MM.1S (cell line): Measurements from ENCODE around the gene ZNF362.

Experiments
- DNase-seq: peaks from one replicate; pipeline ENCODE4 v3.0.0-alpha.2; 2015
- H2AFZ ChIP-seq: fragments of 300-600 bp; sonication (generic); 2 replicates; pipeline ENCODE4 v1.6.0; 2016; ENCODE audit warnings: antibody characterized with exemption, low read length
- H3F3A ChIP-seq: fragments of 300-600 bp; sonication (generic); 2 replicates; pipeline ENCODE4 v1.6.1; 2016; ENCODE audit warnings: mild to moderate bottlenecking, antibody characterized with exemption, low read length, moderate library complexity, mixed read lengths; ENCODE audit not compliant: insufficient read depth
- H3K27ac ChIP-seq: fragments of 300-600 bp; sonication (generic); 2 replicates; pipeline ENCODE4 v1.5.1; 2016; ENCODE audit warnings: mild to moderate bottlenecking, low read length
- H3K27me3 ChIP-seq: fragments of 300-600 bp; sonication (generic); replicated peaks from 2 replicates; pipeline ENCODE4 v1.6.0; 2016; ENCODE audit warnings: low read length; ENCODE audit not compliant: insufficient read depth
- H3K36me3 ChIP-seq: fragments of 300-600 bp; sonication (generic); replicated peaks from 2 replicates; pipeline ENCODE4 v1.6.1; 2016; ENCODE audit warnings: mild to moderate bottlenecking, low read length, mixed read lengths; ENCODE audit not compliant: insufficient read depth
- H3K4me1 ChIP-seq: fragments of 300-600 bp; sonication (generic); 2 replicates; pipeline ENCODE4 v1.6.1; 2016; ENCODE audit warnings: low read length, mixed read lengths
- H3K4me2 ChIP-seq: fragments of 300-600 bp; sonication (generic); 2 replicates; pipeline ENCODE4 v1.6.0; 2016; ENCODE audit warnings: low read depth, low read length
- H3K4me3 ChIP-seq: fragments of 300-600 bp; sonication (generic); 2 replicates; pipeline ENCODE4 v1.5.1; 2016; ENCODE audit warnings: low read length, mixed read lengths
- H3K79me2 ChIP-seq: fragments of 300-600 bp; sonication (generic); 2 replicates; pipeline ENCODE4 v1.6.1; 2016; ENCODE audit warnings: mixed run types, low read length, mixed read lengths
- H3K9ac ChIP-seq: fragments of 300-600 bp; sonication (generic); 2 replicates; pipeline ENCODE4 v1.6.1; 2016; ENCODE audit warnings: low read length, mixed read lengths
- H3K9me2 ChIP-seq: fragments of 300-600 bp; sonication (generic); replicated peaks from 2 replicates; pipeline ENCODE4 v1.6.1; 2016; ENCODE audit warnings: mild to moderate bottlenecking, low read length, mixed read lengths; ENCODE audit not compliant: insufficient read depth
- H3K9me3 ChIP-seq: fragments of 300-600 bp; sonication (generic); replicated peaks from 2 replicates; pipeline ENCODE4 v1.6.1; 2016; ENCODE audit warnings: mild to moderate bottlenecking, low read length, mixed read lengths; ENCODE audit not compliant: insufficient read depth
- H4K20me1 ChIP-seq: fragments of 300-600 bp; sonication (generic); 2 replicates; pipeline ENCODE4 v1.6.1; 2016; ENCODE audit warnings: mild to moderate bottlenecking, low read length, moderate library complexity, mixed read lengths; ENCODE audit not compliant: insufficient read depth
- CTCF ChIP-seq: fragments of 300-600 bp; sonication (generic); IDR thresholded peaks from 2 replicates; pipeline ENCODE4 v1.5.1; 2016; ENCODE audit warnings: antibody characterized with exemption, low read length, mixed read lengths
- EZH2 ChIP-seq: fragments of 300-600 bp; sonication (generic); optimal IDR thresholded peaks from 2 replicates; pipeline ENCODE3; 2017; ENCODE audit warnings: low read depth, mild to moderate bottlenecking, antibody characterized with exemption, low read length, mixed read lengths
- EZH2phosphoT487 ChIP-seq: fragments of 300-600 bp; sonication (generic); IDR thresholded peaks from 2 replicates; pipeline ENCODE4 v1.6.1; 2018; ENCODE audit warnings: antibody characterized with exemption, low read length

The ZNF362 gene

GRCh38 chr1:33339413-33339812, 83.1 kb downstream of the ZNF362 start:
- no peak for DNase-seq

GRCh38 chr1:33341190-33341589, 84.9 kb downstream of the ZNF362 start:
- Histone ChIP-seq H2AFZ (no peak overlapping the region), H3K4me1 (0 out of 2 replicates have a peak, but pooled peaks cover 6% of the 10 kb centered on the region), H3K27me3 (no peaks in the 10 kb centered on the region), H3K9me3 (no peaks in the 10 kb centered on the region), H3K9ac (no peak overlapping the region), H3K4me2 (no peak overlapping the region), H3K36me3 (no peaks in the 10 kb centered on the region), H4K20me1 (0 out of 2 replicates have a peak, but pooled peaks cover 6% of the 10 kb centered on the region), H3F3A (no peaks in the 10 kb centered on the region), H3K27ac (no peak overlapping the region), H3K4me3 (no peak overlapping the region), H3K9me2 (no peaks in the 10 kb centered on the region), H3K79me2 (peaks cover 51% of the 10 kb centered on the region; the same call in 1 of the 2 replicates)
- no peak for DNase-seq
- TF ChIP-seq EZH2phosphoT487 (no peak), CTCF (no peak), EZH2 (no peak)

More at GRCh38 chr1:33339413-33339812, 83.1 kb downstream of the ZNF362 start:
- Histone ChIP-seq H4K20me1 (0 out of 2 replicates have a peak, but pooled peaks cover 6% of the 10 kb centered on the region), H3K4me2 (no peak overlapping the region), H3K27ac (no peak overlapping the region), H3K79me2 (peaks cover 47% of the 10 kb centered on the region; the same call in 1 of the 2 replicates), H3K9ac (no peak overlapping the region), H3F3A (no peaks in the 10 kb centered on the region), H3K9me2 (no peaks in the 10 kb centered on the region), H2AFZ (no peak overlapping the region), H3K4me1 (no peaks in the 10 kb centered on the region), H3K27me3 (no peaks in the 10 kb centered on the region), H3K4me3 (no peak overlapping the region), H3K9me3 (no peaks in the 10 kb centered on the region), H3K36me3 (no peaks in the 10 kb centered on the region)
- TF ChIP-seq EZH2 (no peak), CTCF (no peak)

GRCh38 chr1:33342041-33342723, 85.9 kb downstream of the ZNF362 start:
- Histone ChIP-seq H2AFZ (no peak overlapping the region), H3K9me2 (no peaks in the 10 kb centered on the region), H3K4me1 (peaks cover 15% of the 10 kb centered on the region), H3K9ac (no peak overlapping the region), H3K4me3 (no peak overlapping the region), H4K20me1 (0 out of 2 replicates have a peak, but pooled peaks cover 6% of the 10 kb centered on the region), H3F3A (no peaks in the 10 kb centered on the region), H3K36me3 (no peaks in the 10 kb centered on the region), H3K4me2 (no peak overlapping the region), H3K27me3 (no peaks in the 10 kb centered on the region), H3K79me2 (peaks cover 61% of the 10 kb centered on the region), H3K9me3 (no peaks in the 10 kb centered on the region), H3K27ac (no peak overlapping the region)
- DNase-seq: no peak
- TF ChIP-seq CTCF (no peak), EZH2 (no peak), EZH2phosphoT487 (no peak)
